Activated CD8-positive, alpha-beta memory T cell treated with anti-CD3 and anti-CD28 coated beads for 24 hours (primary cell): Measurements from ENCODE around the gene ATCAY.
"Not testable (repeated sequence)": the region's sequence is repeated elsewhere in the genome, so short reads cannot be mapped to it uniquely, and the experiment has no call there.

ENCODE experiments used
- DNase-seq: peaks from one replicate; pipeline ENCODE4 v3.0.0-alpha.2; 2020

The ATCAY gene

DNA sequence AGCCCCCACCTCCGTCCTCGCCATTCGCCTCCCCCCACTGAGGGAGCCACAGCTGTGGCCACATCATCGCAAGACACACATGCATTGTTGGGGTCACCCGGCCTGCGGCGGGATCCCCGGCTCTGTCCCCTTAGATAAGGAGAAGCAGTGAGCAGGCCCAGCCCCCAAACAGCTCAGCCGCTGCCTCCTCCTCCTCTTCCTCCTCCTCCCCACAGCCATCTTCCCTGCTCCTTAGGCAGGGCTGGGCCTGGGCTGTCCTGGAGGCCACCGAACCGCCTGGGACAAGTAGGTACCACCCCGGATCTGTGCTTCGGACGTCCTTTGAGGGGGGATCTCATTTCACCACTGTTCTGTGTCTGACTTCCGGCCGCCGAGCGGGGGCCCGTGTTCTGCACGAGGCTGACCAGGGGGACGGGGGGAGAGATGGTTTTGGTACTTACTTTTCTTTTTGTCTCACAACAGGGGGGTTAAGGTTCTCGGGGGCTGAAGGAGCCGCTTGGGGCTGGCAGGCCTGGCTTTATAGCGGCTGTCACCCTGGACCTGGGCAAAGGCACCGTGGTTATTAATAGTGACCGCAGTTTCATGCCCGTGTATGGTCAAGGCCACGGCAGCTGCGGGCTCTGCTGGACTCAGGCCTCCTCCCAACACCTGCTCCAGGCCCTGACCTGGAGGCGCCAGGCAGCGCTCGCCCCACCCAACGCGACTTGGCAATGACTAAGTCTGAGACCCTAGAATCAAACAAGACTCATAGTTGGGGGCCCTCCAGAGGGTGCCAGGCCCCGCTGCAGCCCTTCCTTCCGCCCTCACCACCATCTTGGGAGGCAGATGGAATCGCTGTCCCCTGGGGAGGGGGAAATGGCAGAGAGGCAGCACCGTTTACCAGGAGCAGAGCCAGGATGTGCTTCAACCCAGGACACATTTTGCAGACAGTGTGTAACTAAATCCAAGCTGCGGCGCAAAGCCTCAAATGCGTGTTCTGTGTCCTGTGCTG, 70.7 kb downstream of the ATCAY start:
- peak; percentile 78 for DNase-seq

DNA sequence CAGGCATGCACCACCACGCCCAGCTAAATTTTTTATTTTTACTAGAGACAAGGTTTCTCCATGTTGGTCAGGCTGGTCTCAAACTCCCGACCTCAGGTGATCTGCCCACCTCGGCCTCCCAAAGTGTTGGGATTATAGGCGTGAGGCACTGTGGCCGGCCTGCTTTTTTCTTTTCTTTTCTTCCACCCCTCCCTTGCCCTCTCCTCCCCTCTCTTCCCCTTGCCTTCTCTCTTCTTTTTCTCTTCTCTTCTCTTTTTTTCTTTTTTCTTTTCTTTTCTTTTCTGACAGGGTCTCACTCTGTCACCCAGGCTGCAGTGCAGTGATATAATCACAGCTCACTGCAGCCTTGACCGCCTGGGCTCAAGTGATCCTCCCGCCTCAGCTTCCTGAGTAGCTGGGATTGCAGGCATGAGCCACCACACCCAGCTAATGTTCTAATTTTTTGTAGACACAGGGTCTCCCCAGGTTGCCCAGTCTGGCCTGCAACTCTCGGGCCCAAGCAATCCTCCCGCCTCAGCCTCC, 72.3 kb downstream of the ATCAY start:
- not testable (repeated sequence) for DNase-seq

DNA sequence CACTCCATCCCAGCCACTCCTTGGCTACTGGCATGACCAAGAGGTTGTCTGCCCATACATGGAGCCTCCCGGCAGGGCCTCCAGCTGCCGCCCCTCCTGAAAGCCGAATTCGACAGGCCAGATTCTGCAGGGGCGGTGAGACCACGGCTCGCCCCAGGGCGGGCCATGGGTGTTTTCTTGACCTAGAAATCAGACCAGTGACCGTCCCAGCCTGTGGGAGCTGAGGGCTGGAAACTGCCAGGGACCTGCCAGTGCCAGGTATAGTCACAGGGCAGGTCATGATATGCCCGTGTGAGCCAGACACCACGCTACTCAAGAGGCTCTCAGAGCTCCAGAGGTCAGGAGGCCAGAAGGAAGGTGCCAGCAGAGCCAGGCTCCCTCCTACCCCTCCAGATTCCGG, 73.6 kb downstream of the ATCAY start:
- DNase-seq = no peak

DNA sequence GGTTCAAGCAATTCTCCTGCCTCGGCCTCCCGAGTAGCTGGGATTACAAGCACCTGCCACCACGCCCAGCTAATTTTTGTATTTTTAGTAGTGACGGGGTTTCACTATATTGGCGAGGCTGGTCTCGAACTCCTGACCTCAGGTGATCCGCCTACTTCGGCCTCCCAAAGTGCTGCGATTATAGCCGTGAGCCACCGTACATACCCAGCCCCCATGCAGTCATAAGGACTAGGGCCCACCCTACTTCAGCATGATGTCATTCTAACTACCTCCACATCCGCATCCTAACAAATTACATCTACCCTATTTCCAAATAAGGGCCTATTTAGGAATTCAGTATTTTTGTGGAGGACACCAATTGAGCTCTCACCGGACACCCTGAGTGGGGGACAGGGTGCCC, 74.8 kb downstream of the ATCAY start:
- DNase-seq = not testable (repeated sequence)

DNA sequence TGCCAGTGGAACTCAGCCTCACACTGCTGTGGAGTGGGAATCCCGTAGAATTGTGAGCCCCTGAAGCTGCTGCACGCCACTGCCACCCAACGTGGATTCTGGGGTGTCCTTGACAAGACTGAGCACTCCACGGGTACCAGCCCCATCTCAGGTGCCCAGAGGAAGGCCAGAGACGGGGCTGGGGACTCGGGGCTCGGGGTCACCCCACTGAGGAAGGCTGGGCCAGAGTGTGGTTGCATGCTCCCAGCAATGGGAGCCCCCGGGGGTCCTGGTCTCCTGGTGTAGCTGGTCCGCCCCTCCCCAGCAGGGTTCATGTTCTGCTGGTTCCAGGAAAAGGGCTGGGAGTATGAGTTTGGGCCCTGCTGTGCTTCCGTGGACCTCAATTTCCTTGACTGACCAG, 75.2 kb downstream of the ATCAY start:
- no peak for DNase-seq

DNA sequence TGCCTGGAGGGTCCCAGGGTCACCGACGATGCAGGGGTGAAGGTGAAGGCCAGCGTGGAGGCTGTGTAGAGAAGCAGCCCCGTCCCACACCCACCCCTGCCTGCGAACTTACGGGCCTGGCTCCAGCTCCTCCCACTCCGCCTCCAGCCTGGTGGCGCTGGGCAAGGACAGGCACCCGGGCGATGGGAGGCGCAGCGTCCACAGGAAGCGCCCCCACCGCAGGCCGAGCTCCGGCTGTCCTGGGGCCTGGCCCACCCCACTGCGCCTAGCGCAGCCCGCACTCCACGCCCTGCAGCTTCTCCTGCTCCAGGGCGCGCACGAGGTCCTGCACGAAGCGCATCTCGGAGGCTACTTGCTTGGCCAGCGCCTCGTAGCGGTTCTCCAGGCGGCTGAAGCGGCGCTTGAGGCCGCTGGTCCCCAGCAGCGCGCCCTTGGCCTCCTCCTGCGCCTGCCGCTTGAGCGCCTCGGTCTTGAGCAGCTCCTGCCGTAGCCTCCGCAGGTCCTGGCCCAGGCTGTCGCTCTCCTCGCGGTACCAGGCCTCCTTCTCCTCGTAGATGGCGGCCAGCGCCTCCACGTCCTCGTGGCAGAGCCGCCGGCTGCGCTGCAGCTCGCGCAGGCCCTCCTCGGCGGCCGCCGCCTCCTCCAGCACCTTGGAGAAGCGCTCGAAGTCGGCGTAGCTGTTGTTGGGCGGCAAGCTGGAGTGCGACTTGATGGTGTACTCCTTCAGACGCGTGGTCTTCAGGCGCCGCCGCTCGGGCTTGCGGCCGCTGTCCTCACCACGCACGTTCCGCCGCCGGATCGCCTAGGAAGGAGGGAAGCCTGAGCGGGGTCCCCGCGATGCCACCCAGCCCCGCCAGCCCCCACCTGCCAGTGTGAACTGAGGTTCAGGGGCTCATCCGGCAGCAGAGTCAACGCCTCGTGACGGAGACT, 78.6 kb downstream of the ATCAY start:
- DNase-seq = no peak

DNA sequence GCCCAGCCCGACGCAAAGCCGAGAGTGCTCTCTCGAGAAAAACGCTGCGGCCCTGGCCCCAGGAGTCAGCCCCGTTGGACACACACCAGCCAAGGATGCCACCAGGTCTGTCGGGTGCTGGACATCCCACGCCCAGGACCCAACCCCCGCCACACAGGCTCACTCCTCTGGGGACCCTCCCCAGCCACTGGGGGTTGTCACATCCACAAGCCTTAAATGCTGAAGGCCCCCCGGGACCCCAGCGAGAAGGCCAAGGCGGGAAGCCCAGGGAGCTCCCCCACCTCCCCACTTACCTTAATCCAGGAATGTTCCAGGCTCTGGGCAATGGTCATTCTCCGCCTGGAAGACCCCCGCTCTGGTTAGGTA, 79.3 kb downstream of the ATCAY start:
- no peak for DNase-seq

DNA sequence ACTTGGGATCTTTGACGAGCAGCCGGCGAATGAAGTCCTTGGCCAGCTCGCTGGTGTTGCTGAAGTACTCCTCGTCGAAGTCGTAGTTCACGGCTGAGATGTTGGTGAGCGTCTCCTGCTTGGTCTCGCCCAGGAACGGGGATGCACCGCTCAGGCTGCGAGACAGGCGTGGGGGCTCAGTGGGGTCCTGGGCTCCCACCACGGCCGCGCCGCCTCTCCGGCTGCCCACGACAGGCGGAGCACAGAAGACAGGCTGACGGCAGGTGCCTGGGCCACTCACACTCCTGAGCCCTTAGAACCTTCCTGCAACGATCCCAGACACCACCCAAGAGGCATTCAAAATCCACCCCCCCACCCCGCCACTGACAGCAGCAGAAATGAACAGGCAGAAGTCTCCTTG, 80.5 kb downstream of the ATCAY start:
- DNase-seq = no peak

DNA sequence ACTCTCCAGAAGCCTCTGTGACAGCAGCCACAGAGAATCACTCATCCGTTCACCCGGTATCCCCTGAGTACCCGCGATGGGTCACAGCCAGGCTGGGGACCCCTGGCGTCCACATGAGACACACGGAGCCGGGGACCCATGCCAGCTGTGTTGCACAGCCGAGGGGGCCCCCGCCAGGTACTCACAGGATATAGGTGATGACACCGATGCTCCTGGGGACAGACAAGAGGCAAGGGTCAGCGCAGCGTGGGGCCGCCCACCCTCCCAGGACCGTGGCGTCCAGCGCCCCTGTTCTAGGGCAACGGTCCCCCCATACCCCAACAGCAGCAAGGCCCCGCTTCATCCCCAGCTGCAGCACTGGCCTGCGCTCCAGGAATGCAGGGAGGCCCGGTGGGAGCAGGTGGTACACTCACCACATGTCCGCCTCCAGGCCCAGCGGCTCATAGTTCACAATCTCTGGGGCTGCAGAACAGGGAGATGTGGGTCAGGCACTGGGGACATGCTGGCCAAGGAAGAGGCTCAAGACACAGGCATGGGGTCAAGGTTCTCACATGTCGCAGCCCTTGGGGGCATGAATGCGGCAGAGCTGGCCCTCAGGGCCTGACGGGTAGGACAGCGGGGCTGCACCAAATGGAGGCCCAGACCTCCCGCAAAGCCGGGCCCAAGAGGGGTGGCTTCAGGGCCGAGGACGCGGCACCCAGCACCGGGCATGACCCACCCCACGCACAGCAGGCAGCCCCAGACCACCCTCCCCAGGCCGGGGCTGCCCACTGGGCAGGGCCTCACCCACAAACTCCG, 83.2 kb downstream of the ATCAY start:
- no peak for DNase-seq

DNA sequence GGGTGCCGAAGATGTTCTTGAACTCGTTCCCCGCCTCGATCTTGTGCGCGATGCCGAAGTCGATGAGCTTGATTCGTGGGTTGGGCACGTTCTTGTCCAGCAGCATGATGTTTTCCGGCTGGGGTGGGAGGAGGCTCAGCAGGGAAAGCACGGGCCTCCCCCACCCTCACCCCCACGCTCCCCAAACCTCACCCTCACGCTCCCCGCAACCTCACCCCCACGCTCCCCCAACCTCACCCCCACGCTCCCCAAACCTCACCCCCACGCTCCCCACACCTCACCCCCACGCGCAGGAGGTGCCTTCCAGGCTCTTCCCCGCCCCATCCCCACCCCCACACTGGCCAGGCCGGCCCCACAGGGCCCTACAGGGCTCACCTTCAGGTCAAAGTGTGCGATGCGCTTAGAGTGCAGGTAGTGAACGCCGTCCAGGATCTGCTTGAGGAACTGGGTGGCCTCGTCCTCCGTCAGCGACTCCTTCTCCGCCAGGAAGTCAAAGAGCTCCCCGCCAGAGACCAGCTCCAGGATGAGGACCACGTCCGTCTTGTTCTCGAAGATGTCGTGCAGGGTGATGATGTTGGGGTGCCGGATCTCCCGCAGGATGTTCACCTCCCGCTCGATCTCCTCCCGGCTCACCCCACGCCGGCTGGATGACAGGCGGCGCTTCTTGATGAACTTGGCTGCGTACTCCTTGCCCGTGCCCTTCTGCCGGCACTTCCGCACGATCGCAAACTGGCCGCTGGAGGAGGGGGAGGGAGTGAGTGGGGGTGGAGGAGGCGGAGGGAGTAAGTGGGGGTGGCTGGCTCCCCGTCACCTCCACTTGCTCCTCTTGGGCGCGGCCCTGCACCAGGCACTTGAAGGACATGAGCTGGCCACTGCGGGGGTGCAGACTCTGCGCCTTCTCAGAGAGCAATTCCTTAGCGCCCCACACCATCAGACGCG, 84.0 kb downstream of the ATCAY start:
- DNase-seq = no peak

DNA sequence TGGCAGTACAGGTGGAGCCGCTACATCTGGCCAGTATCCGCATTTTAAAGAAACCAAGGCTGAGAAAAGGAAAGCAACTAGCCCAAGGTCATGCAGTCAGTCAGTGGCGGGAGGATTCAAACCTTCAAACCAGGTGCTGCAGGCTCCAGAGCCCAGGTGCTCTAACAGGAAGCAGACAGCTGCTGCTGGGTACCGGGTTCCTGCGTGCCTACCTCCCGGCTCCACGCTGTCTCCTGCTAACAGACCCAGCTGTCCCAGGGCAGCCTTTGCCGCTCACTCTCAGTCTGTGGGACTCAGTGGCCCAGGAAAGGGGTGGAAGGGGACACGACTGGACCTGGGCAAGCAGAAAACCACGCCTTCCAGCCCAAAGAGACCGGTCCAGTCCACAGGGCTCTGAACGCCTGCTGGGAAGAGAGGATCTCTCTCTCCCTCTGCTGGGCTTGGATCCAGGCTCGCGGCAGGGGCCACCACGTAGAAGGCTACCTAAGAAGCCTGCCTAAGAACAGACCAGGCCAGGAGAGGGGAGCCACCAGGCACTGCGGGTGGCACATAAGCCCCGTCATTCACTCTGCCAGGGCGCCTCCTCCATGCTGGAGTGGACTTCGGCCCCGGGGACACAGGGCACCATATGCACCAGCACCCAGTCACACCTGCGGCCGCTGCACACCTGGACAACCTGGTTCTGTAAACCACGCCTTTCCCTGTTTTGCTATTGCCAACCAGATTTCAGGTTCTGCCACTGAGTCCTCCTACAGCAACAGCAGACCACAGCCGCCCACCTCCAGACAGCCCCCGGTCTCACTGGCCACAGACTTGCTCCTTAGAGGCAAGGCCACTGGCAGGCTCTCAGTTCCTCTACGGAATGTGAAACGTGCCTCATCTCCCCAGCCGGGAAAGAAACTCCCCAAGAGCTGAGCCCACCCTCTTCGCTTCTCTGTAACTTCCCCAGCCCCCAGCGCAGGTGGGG, 85.8 kb downstream of the ATCAY start:
- DNase-seq = no peak

DNA sequence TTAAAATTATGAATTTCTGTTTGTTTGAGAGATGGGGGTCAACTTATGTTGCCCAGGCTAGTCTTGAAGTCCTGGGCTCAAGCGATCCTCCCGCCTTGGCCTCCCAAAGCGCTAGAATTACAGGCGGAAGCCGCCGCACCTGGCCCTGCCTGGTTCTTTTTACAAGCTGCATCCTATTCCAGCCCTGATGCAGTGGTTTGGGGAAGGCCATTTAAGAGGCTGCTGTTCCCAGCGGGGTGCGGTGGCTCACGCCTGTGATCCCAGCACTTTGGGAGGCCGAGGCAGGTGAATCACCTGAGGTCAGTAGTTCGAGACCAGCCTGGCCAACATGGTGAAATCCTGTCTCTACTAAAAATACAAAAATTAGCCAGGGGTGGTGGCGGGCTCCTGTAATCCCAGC, 87.5 kb downstream of the ATCAY start:
- not testable (repeated sequence) for DNase-seq

DNA sequence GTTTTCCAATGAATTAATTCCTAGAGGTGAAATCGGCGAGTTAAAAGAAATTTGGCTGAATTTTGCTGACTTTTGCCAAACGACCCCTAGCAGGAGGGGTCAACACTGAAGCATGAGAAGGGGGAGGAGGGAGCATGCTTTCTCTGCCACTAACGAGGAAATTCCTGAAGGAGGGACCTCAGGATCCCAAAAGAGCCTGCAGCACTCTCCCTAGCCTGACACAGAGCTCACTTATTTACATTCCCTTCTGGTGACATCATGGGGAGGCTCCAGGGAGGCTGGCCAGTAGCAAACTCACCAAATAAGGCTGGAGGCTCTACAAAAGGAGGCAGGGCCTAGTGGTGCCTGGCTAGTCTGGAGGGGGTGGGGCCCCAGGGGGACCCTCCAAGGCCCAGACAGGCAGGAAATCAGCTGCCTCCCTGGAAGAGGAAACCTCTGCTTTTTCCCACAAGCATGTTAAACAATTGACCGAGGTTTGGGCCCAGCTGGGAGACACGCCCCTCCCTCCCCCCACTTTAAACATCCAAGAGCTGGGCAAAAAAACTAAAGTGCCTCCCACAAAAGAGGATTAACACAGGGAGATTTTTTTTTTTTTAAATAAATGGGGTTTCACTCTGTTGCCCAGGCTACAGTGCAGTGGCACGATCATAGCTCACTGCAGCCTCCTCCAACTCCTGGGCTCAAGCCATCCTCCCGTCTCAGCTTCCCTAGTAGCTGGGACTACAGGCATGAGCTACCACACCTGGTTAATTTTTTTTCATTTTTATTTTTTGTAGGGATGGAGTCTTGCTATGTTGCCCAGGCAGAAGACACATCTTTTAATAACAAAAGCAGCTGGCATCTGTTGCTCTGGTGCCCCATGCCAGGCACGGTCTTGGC, 88.3 kb downstream of the ATCAY start:
- no peak for DNase-seq

DNA sequence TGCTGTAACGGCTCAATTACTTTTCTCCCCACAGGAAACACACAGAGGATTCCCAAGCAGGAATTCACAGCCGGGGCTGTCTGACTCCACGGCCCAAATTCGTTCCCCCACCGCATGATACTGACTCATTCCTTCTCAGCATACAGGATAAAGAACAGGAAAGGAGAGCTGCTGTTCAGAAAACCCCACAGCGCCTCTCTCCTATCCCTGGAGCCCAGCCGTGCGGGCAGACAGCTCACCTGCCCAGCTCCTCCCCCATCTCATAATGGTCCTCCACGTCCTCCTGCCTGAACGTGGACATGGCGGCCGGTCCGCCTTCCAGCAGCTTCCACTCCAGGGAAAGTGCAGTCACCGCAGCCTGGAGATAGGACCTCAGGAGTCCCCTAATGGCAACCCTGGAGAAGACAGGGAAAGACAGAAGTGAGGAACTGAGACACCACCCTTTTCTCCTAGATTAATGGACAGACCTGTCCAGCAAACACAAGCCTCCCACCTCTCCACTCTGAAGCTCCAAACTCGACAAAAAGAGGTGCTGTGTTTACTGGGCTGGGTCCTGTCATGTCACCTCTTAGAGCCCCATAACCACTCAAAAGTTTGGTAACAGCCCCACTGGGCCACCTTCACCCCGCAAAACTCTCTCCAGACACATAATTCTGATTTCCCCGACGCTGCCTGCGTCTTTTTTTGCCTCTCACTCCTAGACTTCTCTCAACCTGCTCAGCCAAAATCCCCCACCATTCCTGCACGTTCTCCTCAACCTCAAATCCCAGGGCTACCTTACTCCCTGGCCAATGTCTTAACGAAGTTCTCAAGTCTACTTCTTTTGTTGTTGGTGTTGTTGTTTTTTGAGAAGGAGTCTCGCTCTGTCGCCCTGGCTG, 89.2 kb downstream of the ATCAY start:
- DNase-seq = no peak

DNA sequence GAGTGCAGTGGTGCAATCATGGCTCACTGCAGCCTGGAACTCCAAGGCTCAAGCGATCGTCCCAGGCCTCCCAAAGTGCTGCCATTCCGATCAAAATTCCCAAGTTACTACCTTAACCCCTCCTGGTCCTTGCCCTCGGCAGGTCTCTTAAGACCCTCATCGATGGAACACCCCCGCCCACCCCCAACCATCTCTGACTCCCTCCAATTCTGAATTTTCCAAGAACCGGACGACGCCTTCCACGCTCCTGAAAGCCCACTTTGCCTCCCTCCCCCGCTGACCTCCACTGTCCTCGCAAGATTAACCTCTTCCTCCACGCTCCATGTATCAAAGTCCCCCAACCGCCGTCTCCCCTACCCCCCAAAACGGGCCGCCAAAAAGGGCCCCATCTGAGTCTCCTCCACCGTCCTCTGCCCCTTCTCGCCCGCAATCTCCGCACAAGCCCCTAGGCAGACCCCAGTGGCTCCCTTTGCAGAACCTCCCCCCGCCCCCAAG, 89.9 kb downstream of the ATCAY start:
- no peak for DNase-seq

DNA sequence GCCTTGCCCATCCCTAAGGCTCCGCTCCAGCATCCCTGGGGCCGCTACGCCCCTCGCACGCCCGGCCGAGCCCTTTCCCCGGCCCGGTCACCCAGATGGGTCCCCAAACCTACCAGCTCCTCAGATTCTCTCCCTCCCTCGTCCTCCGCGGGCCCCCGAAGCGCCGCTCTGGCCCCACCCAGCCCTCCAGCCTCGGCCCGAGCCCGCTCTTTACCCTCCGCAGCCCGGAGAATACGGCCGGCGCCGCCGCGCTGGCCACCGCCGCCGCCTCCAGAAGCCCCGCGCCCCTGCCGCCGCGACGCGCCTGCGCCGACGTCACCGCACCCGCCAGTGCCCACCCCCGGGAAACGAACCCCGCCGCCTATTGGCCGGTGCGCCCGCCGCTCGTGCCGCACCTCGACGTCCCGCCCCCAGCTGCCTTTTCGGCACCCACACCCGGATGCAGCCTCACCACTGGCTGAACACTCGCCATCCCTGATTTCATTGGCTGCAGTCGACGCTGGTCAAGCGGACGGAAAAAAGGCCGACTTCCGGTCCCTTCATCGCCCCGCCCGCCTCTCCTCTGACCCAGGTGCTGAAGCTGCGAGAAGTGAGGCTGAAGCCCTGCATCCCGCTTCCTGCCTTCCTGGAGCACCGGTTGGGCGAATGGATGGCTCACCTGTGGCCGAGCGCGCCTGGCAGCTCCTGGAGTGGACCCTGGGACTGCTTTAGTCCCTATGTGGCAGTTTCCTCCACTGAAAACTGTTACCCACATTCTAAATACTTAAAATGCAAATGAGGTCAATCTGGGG, 90.5 kb downstream of the ATCAY start, which contains the start of gene DAPK3:
DAPK3 (minus strand) TSS at position 292 of the 791 bp plus-strand sequence. CDS start 1,364 bp downstream, outside the sequence.
- peak; percentile 97 for DNase-seq

DNA sequence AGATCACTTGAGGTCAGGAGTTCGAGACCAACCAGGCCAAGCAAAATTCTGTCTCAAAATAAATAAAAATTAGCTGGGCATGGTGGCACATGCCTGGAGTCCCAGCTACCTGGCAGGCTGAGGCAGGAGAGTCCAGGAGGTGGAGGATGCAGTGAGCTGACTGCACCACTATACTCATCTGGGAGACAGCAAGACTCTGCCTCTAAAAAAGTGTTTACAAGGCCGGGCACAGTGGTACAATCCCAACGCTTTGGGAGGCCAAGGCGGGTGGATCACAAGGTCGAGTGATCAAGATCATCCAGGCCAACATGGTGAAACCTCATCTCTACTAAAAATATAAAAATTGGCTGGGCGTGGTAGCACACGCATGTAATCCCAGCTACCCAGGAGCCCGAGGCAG, 94.7 kb downstream of the ATCAY start:
- peak; percentile 63 for DNase-seq
